Raji (cell line): ENCODE results near the gene SH3GLB2.

Experiments
- POLR2A ChIP-seq: IDR thresholded peaks from 2 replicates; pipeline ENCODE4 v1.6.1; 2011; ENCODE audit warnings: low read depth, low read length, control low read depth; ENCODE audit not compliant: insufficient read depth

SH3GLB2 gene

DNA sequence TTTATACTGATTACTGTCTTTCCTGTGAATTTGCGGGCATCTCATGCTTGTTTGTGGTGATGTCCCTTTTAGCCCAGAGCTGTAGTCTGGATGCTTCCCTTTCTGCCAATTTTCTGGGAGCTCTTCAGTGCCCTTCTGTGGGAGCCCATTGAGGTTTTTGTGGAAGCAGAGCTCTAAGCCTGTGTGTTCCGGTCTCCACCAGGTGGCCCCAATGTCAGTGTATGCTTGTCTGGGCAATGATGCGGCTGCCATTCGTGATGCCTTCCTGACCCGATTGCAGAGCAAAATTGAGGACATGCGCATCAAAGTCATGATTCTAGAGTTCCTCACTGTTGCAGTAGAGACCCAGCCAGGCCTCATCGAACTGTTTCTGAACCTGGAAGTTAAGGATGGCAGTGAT is 35.1 kb downstream of the SH3GLB2 start:
- no peak for TF ChIP-seq POLR2A

DNA sequence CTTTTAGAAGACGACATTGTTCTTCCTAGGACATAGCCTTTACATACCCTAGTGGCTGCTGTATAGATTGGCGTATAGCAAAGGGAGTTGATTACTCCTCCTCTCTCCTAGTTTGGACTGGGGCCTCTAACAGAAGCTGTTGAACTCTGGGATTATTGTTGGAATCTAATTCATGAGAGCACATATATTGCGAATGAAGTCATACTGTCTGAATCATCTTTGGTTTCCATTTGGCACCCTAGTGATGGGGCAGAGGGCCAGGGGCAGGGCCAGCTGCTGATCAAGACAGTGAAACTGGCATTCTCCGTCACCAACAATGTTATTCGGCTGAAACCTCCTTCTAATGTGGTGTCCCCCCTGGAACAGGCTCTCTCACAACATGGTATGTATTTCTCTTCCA is 40.3 kb downstream of the SH3GLB2 start:
- no peak for TF ChIP-seq POLR2A

DNA sequence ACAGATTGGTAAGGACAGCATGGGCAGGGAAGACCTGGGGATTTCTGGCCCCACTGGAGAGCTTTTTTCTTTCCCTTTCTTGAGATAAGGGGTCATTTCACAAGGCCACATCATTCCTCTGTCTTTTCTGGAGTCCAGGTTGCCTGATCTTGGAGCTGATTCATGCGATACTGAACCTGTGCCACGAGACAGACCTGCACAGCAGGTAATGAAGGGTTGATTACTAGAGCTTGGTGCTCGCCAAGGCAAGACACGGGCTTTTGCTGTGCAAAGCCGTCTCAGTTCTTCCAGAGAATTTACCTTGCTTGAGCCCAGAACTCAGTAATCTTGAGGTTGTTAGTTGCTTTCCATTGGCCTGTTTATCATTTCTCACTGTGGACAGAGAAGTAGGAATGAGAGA is 41.5 kb downstream of the SH3GLB2 start:
- no peak for TF ChIP-seq POLR2A

DNA sequence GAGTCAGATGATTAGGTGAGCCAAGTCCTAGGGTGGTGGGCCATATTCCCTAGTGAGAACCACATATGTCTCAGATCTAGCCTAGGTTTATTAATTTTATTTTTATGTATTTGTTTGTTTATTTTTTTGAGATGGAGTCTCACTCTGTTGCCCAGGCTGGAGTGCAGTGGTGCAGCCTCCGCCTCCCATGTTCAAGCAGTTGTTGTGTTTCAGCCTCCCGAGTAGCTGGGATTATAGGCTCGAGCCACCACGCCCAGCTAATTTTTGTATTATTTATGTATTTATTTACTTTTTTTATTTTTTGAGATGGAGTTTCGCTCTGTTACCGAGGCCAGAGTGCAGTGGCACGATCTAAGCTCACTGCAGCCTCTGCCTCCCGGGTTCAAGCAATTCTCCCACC is 44.6 kb downstream of the SH3GLB2 start:
- TF ChIP-seq POLR2A: no peak

DNA sequence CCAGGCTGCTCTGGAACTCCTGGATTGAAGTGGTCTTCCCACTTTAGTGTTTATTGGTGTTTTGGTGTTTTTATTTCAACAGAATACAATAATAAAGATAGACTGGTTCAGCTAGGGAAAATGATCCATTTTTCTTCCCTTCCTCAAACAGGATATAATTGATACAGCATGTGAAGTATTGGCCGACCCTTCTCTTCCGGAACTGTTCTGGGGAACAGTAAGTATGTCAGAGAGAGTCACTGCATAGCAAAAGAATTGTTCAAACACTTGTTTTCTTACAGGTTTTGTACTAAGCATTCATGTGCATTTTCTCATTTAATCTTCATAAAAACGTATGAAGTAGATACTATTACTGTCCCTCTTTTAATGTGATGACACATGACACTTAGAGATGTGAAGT is 49.0 kb downstream of the SH3GLB2 start:
- TF ChIP-seq POLR2A: no peak

DNA sequence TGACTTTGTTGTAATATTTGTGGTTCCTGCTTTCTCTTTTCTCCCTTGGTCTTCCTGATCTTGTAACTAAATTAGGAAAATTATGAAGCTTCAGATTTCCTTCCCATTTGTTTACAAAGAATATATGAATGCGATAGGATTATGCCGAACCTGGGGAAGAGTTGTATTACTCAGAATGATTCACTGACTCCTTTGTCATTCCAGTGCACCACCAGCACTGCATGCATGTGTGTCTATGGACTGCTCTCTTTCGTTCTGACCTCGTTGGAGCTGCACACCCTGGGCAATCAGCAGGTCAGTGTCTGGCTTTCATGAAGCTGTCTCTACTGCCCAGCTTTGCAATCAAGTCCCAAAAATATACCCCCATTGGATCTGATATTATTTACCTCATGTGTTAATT is 55.2 kb downstream of the SH3GLB2 start:
- TF ChIP-seq POLR2A: no peak

DNA sequence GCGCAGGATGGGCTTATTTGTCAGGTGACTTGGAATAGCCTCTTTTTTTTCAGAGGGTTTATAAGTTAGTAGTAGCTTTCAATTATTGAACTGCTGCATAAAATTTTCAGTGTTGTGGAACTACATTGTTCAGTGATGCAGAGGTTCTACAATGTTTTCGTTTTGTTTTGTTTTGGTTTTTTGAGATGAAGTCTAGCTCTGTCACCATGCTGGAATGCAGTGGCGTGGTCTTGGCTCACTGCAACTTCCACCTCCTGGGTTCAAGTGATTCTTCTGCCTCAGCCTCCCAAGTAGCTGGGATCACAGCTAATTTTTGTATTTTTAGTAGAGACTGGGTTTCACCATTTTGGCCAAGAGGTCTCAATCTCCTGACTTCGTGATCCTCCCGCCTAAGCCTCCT is 58.6 kb downstream of the SH3GLB2 start:
- no peak for TF ChIP-seq POLR2A
